ENCODE results near the gene ADAMTS16.

ADAMTS16 gene

DNA sequence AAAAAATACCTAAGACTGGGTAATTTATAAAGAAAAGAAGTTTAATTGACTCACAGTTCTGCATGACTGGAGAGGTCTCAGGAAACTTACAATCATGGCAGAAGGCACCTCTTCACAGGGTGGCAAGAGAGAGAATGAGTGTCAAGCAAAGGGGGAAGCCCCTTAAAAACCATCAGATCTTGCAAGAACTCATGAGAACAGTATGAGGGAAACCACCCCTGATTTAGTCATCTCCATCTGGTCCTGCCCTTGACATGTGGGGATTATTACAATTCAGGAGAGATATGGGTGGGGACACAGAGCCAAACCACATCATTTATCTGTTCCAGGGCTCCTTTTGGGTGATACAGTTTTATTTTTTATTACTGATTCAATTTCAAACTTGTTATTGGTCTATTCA lies 23.2 kb upstream of the ADAMTS16 start:
- H3K4me1 ChIP-seq (ENCODE audit: control insufficient read depth, insufficient read depth, low read depth, low read length): no peaks in the 10 kb centered on the region

DNA sequence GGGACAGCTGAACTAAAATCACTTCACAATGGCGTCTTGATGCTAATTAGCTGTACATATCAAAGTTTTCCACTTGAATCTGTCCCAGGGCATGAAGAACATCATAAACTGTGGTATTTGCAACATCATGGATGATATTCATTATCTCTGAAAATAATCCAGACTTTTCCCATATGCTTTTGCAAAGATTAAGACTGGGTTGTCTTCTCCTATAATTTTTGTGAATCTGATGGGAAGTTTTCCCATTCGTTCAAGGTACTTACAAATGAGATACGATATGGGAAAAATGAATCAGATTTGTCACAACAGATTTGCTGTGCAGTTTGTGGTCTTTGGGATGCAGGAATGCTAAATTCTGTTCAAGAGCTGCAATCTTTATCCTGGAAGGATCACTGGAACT lies 17.4 kb upstream of the ADAMTS16 start:
- DNase-seq: no peak
- Histone ChIP-seq H2BK12ac (ENCODE audit: low read length in 2 of 2) (no peak overlapping the region), H3K4ac (ENCODE audit: low read depth in 1 of 2, low read length in 2 of 2) (no peak overlapping the region), H3K4me1 (ENCODE audit: control insufficient read depth, insufficient read depth, low read depth, low read length) (peaks cover 2% of the 10 kb centered on the region), H3K36me3 (ENCODE audit: control insufficient read depth in 1 of 2, insufficient read depth in 2 of 2, low read depth in 1 of 2, low read length in 2 of 2) (no peaks in the 10 kb centered on the region), H3K27ac (ENCODE audit: low read length, poor library complexity, severe bottlenecking) (no peak overlapping the region), H3K79me1 (replicated peaks; ENCODE audit: low read length, poor library complexity, severe bottlenecking) (no peaks in the 10 kb centered on the region), H3K4me3 (ENCODE audit: insufficient read depth in 1 of 2, low read depth in 1 of 2, low read length in 2 of 2) (no peak overlapping the region), H2AK5ac (ENCODE audit: low read length, severe bottlenecking) (no peak overlapping the region), H4K8ac (ENCODE audit: low read length) (no peak overlapping the region), H3K27me3 (ENCODE audit: control insufficient read depth in 1 of 2, insufficient read depth in 1 of 2, low read length in 2 of 2) (peaks cover 0 to 5% of the 10 kb centered on the region in 2 experiments), H3K14ac (ENCODE audit: low read length in 2 of 2) (no peak overlapping the region), H2BK120ac (ENCODE audit: low read depth, low read length) (no peak overlapping the region), H4K91ac (ENCODE audit: low read length) (no peak overlapping the region), H2BK15ac (ENCODE audit: low read depth, poor library complexity, severe bottlenecking) (no peak overlapping the region), H2AFZ (ENCODE audit: low read depth, low read length) (no peak overlapping the region), H3K23ac (ENCODE audit: low read length in 2 of 2) (no peak overlapping the region), H3K18ac (ENCODE audit: low read depth in 1 of 2, low read length in 2 of 2) (no peak overlapping the region), H3K9me3 (ENCODE audit: control insufficient read depth, low read length) (peaks cover 3% of the 10 kb centered on the region), H2BK5ac (ENCODE audit: low read depth, low read length, poor library complexity, severe bottlenecking) (no peak overlapping the region), H3K9ac (ENCODE audit: low read length) (no peak overlapping the region), H3K4me2 (ENCODE audit: low read length, poor library complexity, severe bottlenecking) (no peak overlapping the region)
- 62% methylated on average over 3 of the region's 3 CpGs for WGBS

More for the DNA sequence above, 23.2 kb upstream of the ADAMTS16 start:
- Histone ChIP-seq H3K9ac (ENCODE audit: low read length) (no peak overlapping the region), H3K79me1 (replicated peaks; ENCODE audit: low read length, poor library complexity, severe bottlenecking) (no peaks in the 10 kb centered on the region), H3K9me3 (ENCODE audit: control insufficient read depth, low read length) (peaks cover 8% of the 10 kb centered on the region), H3K27me3 (ENCODE audit: control insufficient read depth in 1 of 2, insufficient read depth in 1 of 2, low read length in 2 of 2) (peaks cover 0 to 16% of the 10 kb centered on the region in 2 experiments), H2BK120ac (ENCODE audit: low read depth, low read length) (no peak overlapping the region), H2AK5ac (ENCODE audit: low read length, severe bottlenecking) (no peak overlapping the region), H3K14ac (ENCODE audit: low read length in 2 of 2) (no peak overlapping the region), H3K36me3 (ENCODE audit: control insufficient read depth in 1 of 2, insufficient read depth in 2 of 2, low read depth in 1 of 2, low read length in 2 of 2) (no peaks in the 10 kb centered on the region), H3K4ac (ENCODE audit: low read depth in 1 of 2, low read length in 2 of 2) (no peak overlapping the region), H2BK15ac (ENCODE audit: low read depth, poor library complexity, severe bottlenecking) (no peak overlapping the region), H4K91ac (ENCODE audit: low read length) (no peak overlapping the region), H3K4me3 (ENCODE audit: insufficient read depth in 1 of 2, low read depth in 1 of 2, low read length in 2 of 2) (no peak overlapping the region), H3K27ac (ENCODE audit: low read length, poor library complexity, severe bottlenecking) (no peak overlapping the region), H2BK5ac (ENCODE audit: low read depth, low read length, poor library complexity, severe bottlenecking) (no peak overlapping the region), H4K8ac (ENCODE audit: low read length) (no peak overlapping the region), H3K4me2 (ENCODE audit: low read length, poor library complexity, severe bottlenecking) (no peak overlapping the region), H3K23ac (ENCODE audit: low read length in 2 of 2) (no peak overlapping the region), H2BK12ac (ENCODE audit: low read length in 2 of 2) (no peak overlapping the region), H3K18ac (ENCODE audit: low read depth in 1 of 2, low read length in 2 of 2) (no peak overlapping the region), H2AFZ (ENCODE audit: low read depth, low read length) (no peak overlapping the region)
- no peak for DNase-seq

DNA sequence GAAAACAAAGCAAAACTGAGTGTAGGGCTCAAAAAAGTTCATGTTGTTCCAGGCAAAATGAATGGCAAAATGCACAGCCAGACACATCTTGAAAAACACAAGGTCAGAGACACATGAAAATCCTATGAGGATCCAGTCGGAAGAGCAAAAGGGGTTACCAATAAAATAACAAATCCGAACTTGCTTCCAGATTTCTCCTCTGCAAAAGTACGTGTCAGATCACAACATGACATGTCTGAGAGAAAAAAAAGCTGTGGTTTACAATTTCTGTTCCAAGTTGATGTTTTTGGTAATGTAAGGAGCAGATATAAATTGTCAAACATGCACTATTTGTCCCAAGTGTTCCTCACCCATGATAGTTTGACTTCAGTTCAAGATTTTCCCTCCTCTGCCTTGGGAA lies 15.9 kb upstream of the ADAMTS16 start:
- Histone ChIP-seq H3K27me3 (ENCODE audit: control insufficient read depth in 1 of 2, insufficient read depth in 1 of 2, low read length in 2 of 2) (peaks cover 0 to 7% of the 10 kb centered on the region in 2 experiments), H3K14ac (ENCODE audit: low read length in 2 of 2) (no peak overlapping the region), H3K18ac (ENCODE audit: low read depth in 1 of 2, low read length in 2 of 2) (no peak overlapping the region), H2BK120ac (ENCODE audit: low read depth, low read length) (no peak overlapping the region), H3K79me1 (replicated peaks; ENCODE audit: low read length, poor library complexity, severe bottlenecking) (no peaks in the 10 kb centered on the region), H2AFZ (ENCODE audit: low read depth, low read length) (no peak overlapping the region), H3K4me3 (ENCODE audit: insufficient read depth in 1 of 2, low read depth in 1 of 2, low read length in 2 of 2) (no peak overlapping the region), H2AK5ac (ENCODE audit: low read length, severe bottlenecking) (no peak overlapping the region), H3K4me1 (ENCODE audit: control insufficient read depth, insufficient read depth, low read depth, low read length) (peaks cover 2% of the 10 kb centered on the region), H2BK5ac (ENCODE audit: low read depth, low read length, poor library complexity, severe bottlenecking) (no peak overlapping the region), H3K9ac (ENCODE audit: low read length) (no peak overlapping the region), H4K8ac (ENCODE audit: low read length) (no peak overlapping the region), H2BK12ac (ENCODE audit: low read length in 2 of 2) (no peak overlapping the region), H3K9me3 (ENCODE audit: control insufficient read depth, low read length) (no peaks in the 10 kb centered on the region), H3K36me3 (ENCODE audit: control insufficient read depth in 1 of 2, insufficient read depth in 2 of 2, low read depth in 1 of 2, low read length in 2 of 2) (no peaks in the 10 kb centered on the region), H3K4me2 (ENCODE audit: low read length, poor library complexity, severe bottlenecking) (no peak overlapping the region), H4K91ac (ENCODE audit: low read length) (no peak overlapping the region), H3K23ac (ENCODE audit: low read length in 2 of 2) (no peak overlapping the region), H3K4ac (ENCODE audit: low read depth in 1 of 2, low read length in 2 of 2) (no peak overlapping the region), H3K27ac (ENCODE audit: low read length, poor library complexity, severe bottlenecking) (no peak overlapping the region), H2BK15ac (ENCODE audit: low read depth, poor library complexity, severe bottlenecking) (no peak overlapping the region)
- no CpG with 5 or more reads among the region's 3 CpGs for WGBS
- no peak for DNase-seq

DNA sequence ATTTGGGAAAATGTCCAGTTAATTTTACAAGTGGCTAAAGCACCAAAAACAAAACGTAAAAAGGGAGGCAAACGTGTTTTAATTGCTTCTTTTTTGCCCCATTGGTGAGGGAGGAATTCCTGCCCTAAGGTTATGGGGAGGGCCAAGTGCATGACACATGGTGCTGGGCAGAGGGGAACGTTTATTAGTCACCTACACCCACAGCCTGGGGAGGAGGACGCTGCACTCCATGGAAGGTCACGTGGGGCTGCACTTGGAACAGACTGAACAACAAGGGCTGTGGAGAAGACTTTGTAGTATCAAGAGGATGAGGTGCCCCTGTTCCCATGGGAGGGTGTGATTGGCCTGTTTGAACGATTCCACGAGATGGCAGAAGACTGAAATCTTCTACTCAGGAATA lies 13.7 kb upstream of the ADAMTS16 start:
- Histone ChIP-seq H3K27me3 (ENCODE audit: control insufficient read depth in 1 of 2, insufficient read depth in 1 of 2, low read length in 2 of 2) (peaks cover 0 to 10% of the 10 kb centered on the region in 2 experiments), H3K9ac (ENCODE audit: low read length) (no peak overlapping the region), H2AFZ (ENCODE audit: low read depth, low read length) (no peak overlapping the region), H2BK120ac (ENCODE audit: low read depth, low read length) (no peak overlapping the region), H4K8ac (ENCODE audit: low read length) (no peak overlapping the region), H2BK12ac (ENCODE audit: low read length in 2 of 2) (no peak overlapping the region), H3K14ac (ENCODE audit: low read length in 2 of 2) (no peak overlapping the region), H2AK5ac (ENCODE audit: low read length, severe bottlenecking) (no peak overlapping the region), H3K27ac (ENCODE audit: low read length, poor library complexity, severe bottlenecking) (no peak overlapping the region), H3K79me1 (replicated peaks; ENCODE audit: low read length, poor library complexity, severe bottlenecking) (no peaks in the 10 kb centered on the region), H4K91ac (ENCODE audit: low read length) (no peak overlapping the region), H3K4me2 (ENCODE audit: low read length, poor library complexity, severe bottlenecking) (no peak overlapping the region), H2BK5ac (ENCODE audit: low read depth, low read length, poor library complexity, severe bottlenecking) (no peak overlapping the region), H3K4me1 (ENCODE audit: control insufficient read depth, insufficient read depth, low read depth, low read length) (peaks cover 2% of the 10 kb centered on the region), H3K4me3 (ENCODE audit: insufficient read depth in 1 of 2, low read depth in 1 of 2, low read length in 2 of 2) (no peak overlapping the region), H3K36me3 (ENCODE audit: control insufficient read depth in 1 of 2, insufficient read depth in 2 of 2, low read depth in 1 of 2, low read length in 2 of 2) (no peaks in the 10 kb centered on the region), H3K23ac (ENCODE audit: low read length in 2 of 2) (no peak overlapping the region), H3K18ac (ENCODE audit: low read depth in 1 of 2, low read length in 2 of 2) (no peak overlapping the region), H3K9me3 (ENCODE audit: control insufficient read depth, low read length) (no peaks in the 10 kb centered on the region), H3K4ac (ENCODE audit: low read depth in 1 of 2, low read length in 2 of 2) (no peak overlapping the region), H2BK15ac (ENCODE audit: low read depth, poor library complexity, severe bottlenecking) (no peak overlapping the region)
- no peak for DNase-seq
- 39% methylated on average over 6 of the region's 7 CpGs for WGBS

Measured in mesenchymal stem cell (in vitro differentiated cells and primary cell).